Ishikawa (cell line): ENCODE measurements around the gene NSMCE1.

ENCODE experiments used
- CEBPB ChIP-seq: IDR thresholded peaks from 2 replicates; pipeline ENCODE4 v1.6.1; 2012
- CREB1 ChIP-seq: IDR thresholded peaks from 2 replicates; pipeline ENCODE4 v1.6.1; 2012; ENCODE audit warnings: low read depth
- EP300 ChIP-seq: IDR thresholded peaks from 2 replicates; pipeline ENCODE4 v1.6.1; 2012; ENCODE audit warnings: borderline replicate concordance
- MAX ChIP-seq: IDR thresholded peaks from 2 replicates; pipeline ENCODE4 v1.6.1; 2012
- NFIC ChIP-seq: IDR thresholded peaks from 2 replicates; pipeline ENCODE4 v1.6.1; 2012
- RAD21 ChIP-seq: IDR thresholded peaks from 2 replicates; pipeline ENCODE4 v1.6.1; 2012; ENCODE audit warnings: low read depth
- REST ChIP-seq: IDR thresholded peaks from 2 replicates; pipeline ENCODE4 v1.6.1; 2012; ENCODE audit warnings: low read depth, mild to moderate bottlenecking
- TCF12 ChIP-seq: IDR thresholded peaks from 2 replicates; pipeline ENCODE4 v1.6.1; 2012; ENCODE audit warnings: low read depth

- TF ChIP-seq CEBPB (no peak), REST (no peak), CREB1 (no peak), MAX (no peak), EP300 (no peak), RAD21 (no peak), TCF12 (no peak), NFIC (no peak)
Observed at GRCh38 chr16:27241658-27242057, 26.9 kb downstream of the NSMCE1 start.
